Activated CD4-positive, alpha-beta T cell treated with anti-CD3 and anti-CD28 coated beads, Interleukin-2, Interleukin-6, amounts not matched to agents 100 ng/mL and 50 ng/mL, durations not matched to agents 16 hours and 8 hours (primary cell): ENCODE measurements around the gene OPN4.

Experiments
- DNase-seq: peaks from one replicate; pipeline ENCODE4 v3.0.0-alpha.2; 2020

OPN4 gene

DNA sequence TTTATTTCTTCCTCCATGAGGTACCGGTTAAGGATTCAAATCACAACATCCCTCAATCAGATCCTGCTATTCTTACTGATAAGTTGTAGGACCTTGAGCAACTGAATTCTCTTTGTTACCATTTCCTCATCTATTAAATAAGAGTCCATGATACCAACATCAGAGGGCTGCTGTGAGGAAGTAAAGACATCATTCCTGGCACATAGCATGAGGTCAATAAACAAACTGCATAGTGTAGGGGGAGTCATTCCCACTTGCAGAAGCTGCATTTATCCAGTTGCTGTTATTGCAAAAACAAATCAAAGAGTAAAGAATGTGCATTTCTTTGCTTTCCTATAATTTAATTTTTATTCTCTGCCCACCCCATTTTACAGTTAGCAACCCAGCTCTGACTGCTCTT is 50.8 kb downstream of the OPN4 start:
- no peak for DNase-seq

DNA sequence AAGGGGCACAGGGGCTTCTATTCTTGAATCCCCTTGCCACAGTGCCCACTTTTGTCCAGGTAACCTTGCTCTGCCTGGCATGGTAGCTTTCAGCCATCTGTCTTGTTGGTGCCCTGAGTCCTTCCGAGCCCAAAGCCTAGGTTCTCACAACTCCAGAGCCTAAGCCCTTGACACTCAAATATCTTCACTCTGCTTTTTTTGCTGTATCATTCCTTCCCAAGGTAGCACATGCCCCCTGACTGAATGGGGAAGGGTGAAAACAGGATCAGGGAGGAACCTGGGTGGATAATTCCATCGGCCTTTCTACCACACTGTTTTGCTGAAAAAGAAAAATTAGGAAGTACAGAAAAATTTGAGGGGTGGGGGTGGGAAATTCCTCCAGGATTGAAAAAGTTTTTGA is 51.6 kb downstream of the OPN4 start:
- no peak for DNase-seq

DNA sequence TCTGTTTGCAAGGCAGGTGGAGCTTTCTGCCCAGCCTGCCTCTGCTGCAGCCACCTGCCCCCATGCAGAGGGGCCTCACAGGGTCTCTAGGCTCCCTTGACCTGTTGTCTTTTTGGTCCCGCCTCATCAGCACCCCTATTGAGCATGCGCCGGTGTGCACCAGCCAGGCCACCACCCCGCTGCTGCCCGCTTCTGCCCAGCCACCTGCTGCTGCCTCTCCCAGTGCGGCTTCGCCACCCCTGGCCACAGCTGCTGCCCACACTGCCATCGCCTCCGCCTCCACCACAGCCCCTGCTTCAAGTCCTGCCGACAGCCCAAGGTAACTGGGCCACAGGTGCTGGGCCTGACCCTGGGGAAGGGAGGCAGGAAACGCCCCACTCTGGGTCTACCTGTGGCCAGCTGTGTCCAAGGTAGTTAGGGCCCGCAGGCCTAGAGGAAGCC is 52.1 kb downstream of the OPN4 start:
- DNase-seq, result no peak

DNA sequence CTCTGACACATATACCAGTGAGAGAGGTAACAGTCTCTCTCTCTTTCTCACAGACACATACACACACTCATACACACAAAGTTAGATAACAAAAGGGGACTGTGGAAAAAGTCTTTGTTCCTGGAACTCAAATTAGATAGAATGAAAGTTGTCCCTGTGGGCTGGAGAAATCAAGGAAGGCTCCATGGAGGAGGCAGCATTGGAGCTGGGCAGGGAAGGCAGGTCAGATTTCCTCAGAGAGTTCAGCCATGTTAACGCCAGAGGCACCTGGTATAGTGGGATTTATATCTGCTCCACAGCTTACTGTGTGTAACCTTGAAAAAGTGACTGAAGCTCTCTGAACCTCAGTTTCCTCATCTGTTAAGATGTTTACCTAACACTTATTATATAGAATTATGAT is 52.6 kb downstream of the OPN4 start:
- DNase-seq, result no peak

DNA sequence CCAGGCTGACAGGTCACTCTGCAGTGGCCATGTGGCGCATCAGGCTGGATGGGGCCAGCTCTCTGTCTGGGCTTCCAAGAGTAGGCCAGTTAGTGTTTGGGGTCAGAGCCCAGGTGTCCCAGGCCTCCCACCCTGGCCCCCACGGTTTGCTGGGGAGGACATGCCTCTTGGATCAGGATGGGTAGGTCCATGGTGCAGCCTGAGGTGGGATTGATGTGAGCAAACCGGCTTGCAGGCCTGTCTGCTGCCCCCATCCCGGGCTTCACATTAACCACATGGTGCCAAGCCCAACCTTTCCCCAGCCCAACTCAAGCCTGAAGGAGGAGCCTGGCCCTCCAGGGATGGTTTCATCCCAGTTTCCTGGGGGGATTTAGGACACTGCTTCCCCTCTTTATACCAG is 53.2 kb downstream of the OPN4 start:
- DNase-seq, result no peak

DNA sequence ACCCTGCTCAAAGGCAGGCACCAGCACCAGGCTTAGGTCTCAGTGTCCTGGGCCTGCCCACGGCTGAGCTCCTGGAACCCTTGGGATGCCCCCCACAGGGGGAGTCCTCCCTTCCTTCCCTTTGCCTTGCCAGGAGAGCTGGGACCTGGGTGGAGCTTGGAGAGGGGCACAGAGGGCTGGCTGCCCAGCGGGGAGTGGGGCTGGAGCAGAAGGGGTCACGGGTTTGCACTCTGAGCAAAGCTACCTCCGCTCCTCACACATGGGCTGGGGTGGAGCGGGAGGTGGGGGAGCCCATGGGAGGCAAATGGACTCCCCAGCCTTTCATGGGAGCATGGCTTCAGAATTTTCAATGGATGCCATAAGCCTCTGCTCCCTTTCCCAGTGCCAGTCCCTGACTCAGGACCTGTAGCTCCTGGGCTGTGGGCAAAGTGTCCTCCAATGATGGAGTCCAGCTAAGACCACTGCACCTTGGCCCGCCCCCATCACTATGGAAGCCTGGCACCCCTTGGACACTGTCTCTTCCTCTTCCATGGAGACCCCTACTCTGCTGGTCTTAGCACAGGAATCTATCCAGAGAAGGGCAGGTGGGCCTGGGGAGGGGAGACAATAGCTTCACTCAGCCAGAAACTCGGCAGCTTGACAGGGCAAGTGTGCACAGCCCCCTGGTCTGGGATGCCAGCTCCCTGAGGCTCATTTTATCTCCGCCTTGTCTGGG is 53.9 kb downstream of the OPN4 start:
- DNase-seq, result no peak

DNA sequence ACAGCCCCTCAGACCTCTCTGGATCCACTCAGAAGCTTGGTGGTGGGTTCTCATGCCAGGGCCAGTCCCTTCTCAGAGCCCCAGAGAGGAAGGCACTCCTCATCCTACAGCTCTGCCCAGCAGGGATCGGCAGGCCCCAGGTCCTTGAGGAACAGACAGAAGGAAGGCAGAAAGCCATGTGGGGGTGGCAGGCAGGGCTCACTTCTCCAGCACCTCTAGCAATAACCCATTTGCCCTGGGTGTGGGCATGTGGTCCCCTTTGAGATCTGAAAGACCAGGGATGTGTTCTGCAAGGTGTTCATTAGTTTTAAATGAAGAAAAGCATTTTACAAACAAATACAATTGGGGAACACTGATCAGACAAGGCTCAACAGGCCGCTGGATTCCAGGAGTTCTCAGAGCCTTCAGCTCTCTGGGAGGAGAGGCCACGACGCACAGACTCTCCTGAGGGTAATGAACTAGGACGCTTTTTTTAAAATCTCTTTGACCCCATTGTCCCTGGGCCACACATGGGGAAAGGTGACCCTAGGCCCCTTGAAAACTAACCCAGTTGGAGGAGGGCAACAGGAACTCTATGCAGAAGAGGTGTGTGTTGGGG is 54.5 kb downstream of the OPN4 start:
- DNase-seq, result no peak

DNA sequence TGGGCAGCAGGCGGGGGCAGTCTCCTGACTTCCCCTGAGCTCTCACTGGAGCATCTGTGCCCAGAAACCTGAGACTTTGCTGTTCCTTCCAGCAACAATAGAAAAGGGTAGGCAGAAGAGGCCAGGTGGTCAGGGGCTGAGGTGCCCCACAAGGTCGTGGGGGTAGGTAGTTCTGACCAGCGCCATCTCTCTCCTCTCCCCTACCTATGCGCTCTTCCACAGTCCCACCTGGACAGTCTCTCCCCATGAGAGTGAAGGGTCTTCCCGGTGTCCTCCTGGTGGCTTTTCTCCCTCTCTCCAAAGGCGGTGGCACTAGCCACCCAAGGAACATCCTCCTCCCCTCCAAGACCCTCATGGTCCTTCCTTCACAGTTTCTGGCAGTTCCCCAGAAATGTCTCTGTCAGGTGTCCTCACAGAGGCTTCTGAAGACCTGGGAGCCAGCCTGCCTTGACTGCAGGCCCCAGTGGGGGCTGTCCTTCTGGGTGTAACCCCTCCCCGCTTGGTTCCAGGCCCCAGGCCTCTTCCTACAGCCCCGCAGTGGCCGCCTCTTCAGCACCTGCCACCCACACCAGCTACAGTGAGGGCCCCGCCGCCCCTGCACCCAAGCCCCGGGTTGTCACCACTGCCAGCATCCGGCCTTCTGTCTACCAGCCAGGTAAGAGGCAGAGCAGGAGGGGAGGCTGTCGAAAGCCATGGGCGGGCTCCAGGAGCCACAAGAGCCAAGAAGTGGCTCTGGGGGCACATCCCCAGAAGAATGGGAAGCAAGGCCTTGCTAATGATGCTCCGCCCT is 55.2 kb downstream of the OPN4 start:
- no peak for DNase-seq

DNA sequence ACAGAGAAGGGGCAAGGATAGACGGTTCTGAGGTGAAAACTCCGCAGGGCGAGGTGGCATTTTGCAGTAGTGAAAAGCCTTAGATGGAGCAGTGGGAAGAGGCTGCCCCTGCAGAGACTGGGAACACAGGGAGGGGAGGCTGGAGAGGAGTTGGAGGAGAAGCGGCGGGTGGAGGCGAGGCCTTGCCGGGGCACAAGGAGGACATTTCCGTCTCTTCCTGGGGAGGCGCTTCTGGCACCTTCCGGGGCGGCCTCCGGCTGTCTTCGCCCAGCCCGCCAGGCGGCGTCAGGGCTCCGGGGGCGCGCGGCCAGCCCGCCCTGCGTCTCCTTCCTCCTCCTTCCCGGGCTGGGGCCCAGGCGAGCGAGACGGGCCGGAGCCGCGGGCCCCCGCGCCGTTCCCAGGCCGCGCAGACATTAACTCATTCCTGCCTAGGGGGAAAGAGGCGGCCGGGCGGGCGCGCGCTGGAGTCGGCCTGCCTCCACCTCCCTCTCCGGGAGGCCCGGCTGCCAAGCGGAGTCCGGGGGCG is 56.7 kb downstream of the OPN4 start:
- DNase-seq, result peak; percentile 91

DNA sequence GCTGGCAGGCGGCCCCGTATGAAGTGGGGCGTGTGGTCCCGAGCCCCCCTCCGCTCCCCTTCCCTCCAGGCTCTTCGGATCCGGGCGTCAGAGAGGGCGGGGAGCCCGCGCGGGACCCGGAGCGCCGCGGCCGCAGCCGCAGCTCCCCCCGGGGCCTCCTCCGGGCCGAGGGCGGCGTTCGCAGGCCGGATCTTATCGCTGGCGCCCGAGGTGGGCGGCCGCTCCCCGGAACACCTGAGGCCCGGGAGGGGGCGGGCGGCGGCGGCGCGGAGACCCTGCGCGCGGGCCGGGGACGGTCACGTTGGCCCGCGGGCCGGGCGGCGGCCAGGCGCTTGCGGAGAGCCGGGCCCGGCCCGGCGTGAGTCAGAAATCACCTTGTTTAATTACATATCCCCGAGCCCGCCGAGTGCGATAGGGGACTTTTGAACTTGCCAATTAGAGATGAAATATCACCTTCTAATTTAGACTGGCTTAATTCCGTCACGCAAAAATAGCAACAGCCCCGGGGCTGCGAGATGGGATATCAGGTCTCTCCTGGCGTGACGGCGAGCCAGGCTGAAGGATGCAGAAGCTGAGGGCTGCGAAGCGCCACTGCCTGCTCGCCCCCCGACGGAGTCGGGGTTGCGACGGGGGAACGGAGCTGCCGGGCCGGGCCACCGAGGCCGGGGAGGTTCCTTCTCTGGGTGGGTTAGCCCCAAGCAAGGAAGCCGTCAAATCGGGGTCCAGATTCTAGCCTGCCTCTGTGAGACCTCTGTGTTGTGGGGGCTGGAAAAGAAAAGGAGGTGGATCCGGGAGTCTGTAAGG is 57.4 kb downstream of the OPN4 start:
- DNase-seq, result peak; percentile 55

DNA sequence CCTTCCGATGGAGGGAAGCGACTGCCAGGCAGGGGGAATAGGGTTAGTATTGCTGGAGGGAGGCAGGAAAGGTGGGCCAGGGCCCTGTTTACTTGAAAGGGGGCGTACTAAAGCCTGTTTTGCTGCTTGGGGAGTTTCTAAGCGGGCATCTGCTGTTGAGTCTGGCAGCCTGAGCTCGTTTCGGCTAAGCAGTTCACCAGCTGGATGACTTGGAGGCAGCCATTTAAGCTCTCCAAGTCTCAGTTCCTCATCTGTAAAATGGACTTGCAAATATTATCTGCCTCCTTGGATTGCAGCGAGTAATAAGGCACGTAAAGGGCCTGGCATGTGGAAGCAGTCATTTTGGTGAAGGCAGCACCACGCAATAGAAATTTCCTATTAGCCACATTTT is 58.0 kb downstream of the OPN4 start:
- DNase-seq, result no peak

DNA sequence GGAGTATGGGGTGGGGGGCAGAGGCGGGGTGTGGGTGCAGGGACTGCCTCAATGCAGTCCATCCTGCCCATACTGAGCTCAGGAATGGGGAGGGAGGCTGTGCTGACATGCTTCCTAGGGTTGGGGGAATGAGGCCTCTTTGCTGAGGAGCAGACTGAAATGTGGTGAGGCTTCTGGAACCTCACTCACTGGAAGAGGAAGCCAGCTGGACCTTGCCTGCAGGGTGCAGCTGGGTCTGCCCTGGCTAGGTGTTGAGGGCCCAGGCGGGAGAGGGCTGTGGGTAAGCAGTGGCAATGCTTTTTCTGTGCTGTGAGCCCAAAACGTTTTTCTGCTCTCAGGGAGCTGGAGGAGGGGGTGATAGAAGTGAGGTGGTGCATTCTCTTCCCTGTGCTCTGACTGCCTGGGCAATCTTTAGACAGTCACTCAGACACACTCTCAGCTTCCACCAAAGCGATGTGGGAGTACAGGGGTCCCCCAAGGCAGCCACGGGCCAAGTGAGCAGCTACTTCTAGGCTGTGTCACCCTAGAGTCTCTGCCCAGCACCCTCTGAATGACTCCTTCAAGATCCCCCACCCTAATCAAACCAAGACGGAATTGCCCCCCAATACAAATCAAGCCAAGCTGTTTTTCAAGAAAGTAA is 60.9 kb downstream of the OPN4 start:
- no peak for DNase-seq

DNA sequence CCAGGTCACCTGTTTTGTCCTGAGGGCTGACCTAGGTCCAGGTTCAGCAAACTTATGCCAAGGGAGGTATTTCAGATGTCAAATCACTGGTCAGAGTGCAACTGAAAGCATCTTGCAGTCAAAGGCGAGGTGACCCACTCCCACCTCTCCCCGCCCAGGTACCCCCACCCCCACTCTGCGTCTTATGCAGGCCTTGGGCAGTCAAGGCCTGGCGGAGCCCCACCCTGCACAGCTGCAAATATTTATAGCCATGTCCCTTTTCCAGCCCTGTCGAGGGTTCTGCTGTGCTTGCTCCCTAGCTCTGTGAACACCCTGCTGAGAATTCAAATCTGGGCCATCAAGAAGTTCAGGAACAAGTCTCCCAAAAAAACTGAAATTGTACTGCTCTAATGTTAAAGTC is 61.5 kb downstream of the OPN4 start:
- no peak for DNase-seq
